HG03064 (cell line): ENCODE results near the gene ZNF765.
"Not testable (repeated sequence)": the region's sequence is repeated elsewhere in the genome, so short reads cannot be mapped to it uniquely, and the experiment has no call there.

Experiments used
- ATAC-seq: cut with Tn5 transposase; IDR thresholded peaks from one replicate; pipeline ENCODE4 v1.9.1; 2021; ENCODE audit warnings: low read depth; ENCODE audit not compliant: unreplicated experiment

Gene ZNF765

DNA sequence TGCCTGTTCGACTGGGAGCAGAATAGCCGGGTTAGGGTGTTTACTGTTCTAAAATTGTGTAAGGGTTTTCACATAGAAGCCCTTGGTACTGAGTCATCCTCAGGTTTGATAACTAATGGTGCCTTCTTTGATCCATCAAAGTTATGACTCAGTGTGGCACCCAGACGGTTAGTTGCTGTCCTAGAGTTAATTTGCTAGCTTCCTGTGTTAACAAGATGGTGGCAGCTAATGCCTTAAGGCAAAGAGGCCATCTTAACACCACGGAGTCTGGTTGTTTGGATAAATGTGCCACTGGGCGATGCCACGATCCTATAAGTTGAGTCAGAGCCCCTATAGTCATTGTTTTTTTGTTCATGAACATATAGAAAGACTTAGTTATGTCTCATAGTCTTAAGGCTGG, 80.5 kb downstream of the ZNF765 start:
- not testable (repeated sequence) for ATAC-seq
